Measurements from ENCODE around the gene AURKA. TPM values are rescaled to one million over a fixed set of nuclear protein-coding genes. Genes with fewer than 3 reads are reported as not detected.

AURKA gene
- 61.3 and 62.1 TPM in 2 replicates for total RNA-seq (2014; rRNA removed; shearing (Covaris generic))

DNA sequence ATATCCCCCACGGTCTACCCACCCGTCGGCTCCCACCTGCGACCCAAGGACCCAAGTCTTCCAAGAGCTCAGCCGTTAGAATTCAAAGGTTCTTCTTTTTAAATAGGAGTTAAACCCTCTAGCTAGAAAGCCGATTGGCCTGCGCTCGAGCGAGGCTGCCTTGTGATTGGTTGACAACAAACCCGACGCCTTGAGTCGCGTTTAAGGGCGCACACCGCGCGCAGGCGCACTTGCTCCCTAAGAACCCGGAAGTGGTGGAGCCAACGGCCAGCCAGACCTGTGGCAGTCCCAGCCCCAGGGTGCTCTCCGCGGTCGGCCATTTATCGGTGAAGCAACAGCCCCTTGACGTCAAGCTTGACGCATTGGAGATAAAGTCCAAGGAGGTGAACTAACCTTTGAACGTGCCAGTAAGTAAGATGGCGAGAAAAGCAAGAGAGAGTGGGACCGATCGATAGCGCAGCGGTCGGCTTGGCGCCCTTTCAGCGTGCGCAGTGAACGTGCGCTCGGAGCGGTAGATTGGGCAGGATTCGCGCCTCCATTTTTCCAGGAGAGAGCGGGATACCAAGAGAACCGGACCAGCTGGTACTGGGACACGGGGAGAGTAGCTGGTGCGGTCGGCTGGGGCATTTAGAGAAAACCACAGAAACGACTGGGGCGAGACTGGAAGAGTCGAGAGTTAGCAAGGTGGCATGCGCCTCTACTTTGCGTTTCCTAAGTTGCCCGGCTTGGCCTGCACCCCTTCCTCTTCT, at the start of gene AURKA, which contains the start of gene CSTF1:
Gene AURKA, minus strand, starts transcription at position 84 of the 749 bp plus-strand sequence. CDS start 4,018 bp downstream, outside the sequence.
Gene CSTF1, plus strand, starts transcription at position 514 of the 749 bp plus-strand sequence. CDS start 2,908 bp downstream, outside the sequence.

DNA sequence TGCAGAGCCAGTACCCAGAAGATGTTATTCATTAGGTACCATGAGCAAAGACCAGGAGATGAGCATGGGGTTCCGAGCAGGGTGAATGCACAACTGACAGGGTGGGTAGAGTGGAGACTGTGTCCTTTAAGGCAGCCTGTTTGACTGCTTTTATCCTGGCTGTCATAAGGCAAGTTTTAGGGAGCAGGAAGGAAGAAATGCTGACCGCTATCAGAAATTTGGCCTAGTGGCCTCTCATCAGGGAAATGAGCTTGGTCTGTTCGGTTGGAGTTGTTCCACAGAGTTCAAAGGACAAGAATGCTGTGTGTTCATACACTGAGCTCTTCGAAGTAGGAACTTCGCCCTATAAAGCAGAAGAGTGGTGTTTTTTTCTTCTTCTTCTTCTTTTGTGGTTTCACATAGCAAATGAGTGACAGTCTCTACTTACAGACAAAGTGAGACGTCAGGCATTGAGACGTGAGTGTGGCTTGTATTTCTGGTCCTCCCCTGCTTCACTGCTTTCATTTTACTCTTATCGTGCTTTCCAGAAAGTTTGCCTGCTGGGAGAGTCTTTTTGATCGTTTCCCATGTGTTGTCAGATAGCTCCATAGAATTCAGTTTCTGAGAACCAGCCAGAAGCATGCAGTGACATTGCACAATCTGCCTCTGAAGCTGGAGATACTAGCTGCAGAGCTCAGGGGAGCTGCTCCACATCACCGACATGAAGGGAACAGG, 19.9 kb upstream of the AURKA start, which contains the start of gene CASS4:
Gene CASS4, plus strand, starts transcription at position 502 of the 714 bp plus-strand sequence. Its CDS starts 199 bp downstream, at position 701.

DNA sequence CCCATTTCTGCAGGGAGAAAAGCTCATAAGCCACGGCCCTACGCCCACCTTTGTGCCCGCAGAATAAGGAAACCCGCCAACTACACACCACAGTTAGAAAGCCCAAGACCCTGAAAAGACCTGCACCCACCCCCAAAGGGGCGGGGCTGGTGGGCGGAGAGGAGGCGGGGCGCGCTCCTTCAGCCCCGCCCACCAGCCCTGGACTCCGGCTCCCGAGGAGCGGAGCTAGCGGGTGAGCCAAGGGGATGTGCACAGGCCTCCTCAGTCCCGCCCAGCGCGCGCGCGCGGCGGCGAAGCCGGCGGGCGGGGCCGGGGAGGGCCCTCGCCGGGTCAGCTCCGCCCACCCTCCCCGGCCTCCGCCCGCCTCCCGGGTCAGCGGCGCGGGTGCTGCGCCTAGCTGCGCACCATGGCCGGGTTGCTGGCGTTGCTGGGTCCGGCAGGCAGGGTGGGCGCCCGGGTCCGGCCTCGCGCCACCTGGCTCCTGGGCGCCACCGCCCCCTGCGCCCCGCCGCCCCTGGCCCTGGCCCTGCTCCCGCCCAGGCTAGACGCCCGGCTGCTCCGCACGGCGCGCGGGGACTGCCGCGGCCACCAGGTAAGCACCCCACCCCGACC, 33.3 kb downstream of the AURKA start, which contains the start of gene FAM210B:
Gene FAM210B, plus strand, starts transcription at position 375 of the 612 bp plus-strand sequence. Its CDS starts 32 bp downstream, at position 407.

Other genes starting within 250 kb of the AURKA start
- not detected in 2 replicates for gene MC3R, start 143.5 kb downstream of the AURKA start, total RNA-seq (2014; rRNA removed; shearing (Covaris generic))
- gene FAM210B, start 33.2 kb downstream of the AURKA start, total RNA-seq (2014; rRNA removed; shearing (Covaris generic)) = 24.0 and 26.8 TPM in 2 replicates
- 37.7 and 39.5 TPM in 2 replicates for gene CSTF1, start 430 bp upstream of the AURKA start, total RNA-seq (2014; rRNA removed; shearing (Covaris generic))
- 0.03 and 0.04 TPM in 2 replicates for gene CASS4, start 20.0 kb upstream of the AURKA start, total RNA-seq (2014; rRNA removed; shearing (Covaris generic))
- gene RTF2, start 76.4 kb upstream of the AURKA start, total RNA-seq (2014; rRNA removed; shearing (Covaris generic)) = 86.5 and 99.4 TPM in 2 replicates
- gene FAM209A, start 132.5 kb upstream of the AURKA start, total RNA-seq (2014; rRNA removed; shearing (Covaris generic)) = 0.61 TPM in 1 of 2 replicates, not detected in the other
- 1.1 TPM in 1 of 2 replicates, not detected in the other for gene FAM209B, start 141.0 kb upstream of the AURKA start, total RNA-seq (2014; rRNA removed; shearing (Covaris generic))
- gene TFAP2C, start 237.1 kb upstream of the AURKA start, total RNA-seq (2014; rRNA removed; shearing (Covaris generic)) = 72.8 and 73.6 TPM in 2 replicates